ENCODE results near the gene IL23R. TPM values are rescaled to one million over a fixed set of nuclear protein-coding genes. Genes with fewer than 3 reads are reported as not detected.

Gene IL23R
- total and polyA plus RNA-seq, 2 of the 8 experiments (the other 6 are each of a cell fraction or from before 2014, with no cell fraction given), result not detected

DNA sequence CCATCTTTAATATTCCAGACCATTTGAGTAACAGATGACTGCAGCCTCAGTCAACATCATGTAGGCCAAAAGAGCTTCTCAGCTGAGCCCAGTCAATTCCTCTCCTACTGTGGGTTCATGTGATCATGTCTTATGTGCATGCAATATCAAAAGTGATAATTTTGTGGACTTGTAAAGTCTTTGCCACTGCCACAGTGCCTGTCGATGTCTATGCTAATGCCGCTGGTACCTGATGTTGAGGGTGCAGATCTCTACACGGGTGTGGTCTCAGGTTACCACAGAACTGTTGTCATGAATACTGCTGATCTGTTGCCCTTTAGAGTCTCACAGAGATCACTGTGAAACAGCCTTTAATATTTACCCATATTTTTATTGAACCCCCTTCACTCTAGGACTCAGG, 20.2 kb upstream of the IL23R start (continued):
- TF ChIP-seq SUZ12 (IDR thresholded peaks at IDR 0.05; ENCODE audit: low read length) (no peak), SIN3A (conservative IDR thresholded peaks at IDR 0.05 in 1 of 2, IDR thresholded peaks at IDR 0.05 in 1 of 2; ENCODE audit: low read depth in 1 of 2, low read length in 2 of 2) (no peak), HDAC2 (IDR thresholded peaks at IDR 0.05; ENCODE audit: borderline replicate concordance in 1 of 2, low read depth in 2 of 2, low read length in 2 of 2) (no peak), E2F6 (IDR thresholded peaks at IDR 0.05) (no peak), CTBP2 (IDR thresholded peaks at IDR 0.05; ENCODE audit: borderline replicate concordance, insufficient read depth, insufficient read length, low read length) (no peak)

All from H1 (cell line).